Suprapubic skin (tissue), 4 donors: ENCODE measurements around the gene IQCM. TPM values are rescaled to one million over a fixed set of nuclear protein-coding genes. Genes with fewer than 3 reads are reported as not detected.

Experiments used
- DNase-seq, 2 donors: peaks; one replicate each; pipeline ENCODE4 v3.0.0-alpha.2; 2019; ENCODE audit warnings: low spot score in 2 of 2
- H3K27ac ChIP-seq: fragments of 200-600 bp; sonication (generic); one replicate; pipeline ENCODE4 v1.5.1; 2019
- H3K27me3 ChIP-seq: fragments of 200-600 bp; sonication (generic); one replicate; pipeline ENCODE4 v1.5.1; 2019
- H3K36me3 ChIP-seq: fragments of 200-600 bp; sonication (generic); one replicate; pipeline ENCODE4 v1.5.1; 2019
- H3K4me1 ChIP-seq: fragments of 200-600 bp; sonication (generic); one replicate; pipeline ENCODE4 v1.5.1; 2019
- H3K4me3 ChIP-seq: fragments of 200-600 bp; sonication (generic); one replicate; pipeline ENCODE4 v1.5.1; 2019; ENCODE audit warnings: mild to moderate bottlenecking
- H3K9me3 ChIP-seq: fragments of 200-600 bp; sonication (generic); one replicate; pipeline ENCODE4 v1.5.1; 2019
- CTCF ChIP-seq, 2 donors: fragments of 200-600 bp in 1 of 2; fragments of 450-650 bp in 1 of 2; sonication (generic) in 1 of 2; IDR thresholded peaks; one replicate each; pipeline ENCODE4 v1.5.1; 2016 to 2019; ENCODE audit warnings: antibody characterized with exemption in 2 of 2, mild to moderate bottlenecking in 1 of 2, moderate library complexity in 1 of 2
- EP300 ChIP-seq: sonication (generic); formaldehyde crosslinking; IDR thresholded peaks from one replicate; pipeline ENCODE4 v1.6.1; 2017; ENCODE audit warnings: antibody characterized with exemption
- POLR2A ChIP-seq, 2 donors: fragments of 450-650 bp; IDR thresholded peaks; one replicate each; pipeline ENCODE4 v1.6.1; 2017; ENCODE audit warnings: antibody characterized with exemption in 2 of 2, mild to moderate bottlenecking in 2 of 2, moderate library complexity in 2 of 2
- POLR2AphosphoS5 ChIP-seq, 3 donors: sonication (generic); formaldehyde crosslinking; IDR thresholded peaks; one replicate each; pipeline ENCODE4 v1.6.1; 2017; ENCODE audit warnings: antibody characterized with exemption in 3 of 3
- WGBS: methylation state at CpG from one replicate; pipeline ENCODE4 v1.1.5; 2018; 5-methylcytosine and 5-hydroxymethylcytosine counted together
- total RNA-seq, 4 donors: library from RNA; depleted of rRNA; stranded (reverse); fragments of >200 nt; gene quantifications; one replicate each; pipeline ENCODE4 v1.1.0, GENCODE V29; 2016

The IQCM gene
- total RNA-seq, 4 donors from 2014 or later: not detected

DNA sequence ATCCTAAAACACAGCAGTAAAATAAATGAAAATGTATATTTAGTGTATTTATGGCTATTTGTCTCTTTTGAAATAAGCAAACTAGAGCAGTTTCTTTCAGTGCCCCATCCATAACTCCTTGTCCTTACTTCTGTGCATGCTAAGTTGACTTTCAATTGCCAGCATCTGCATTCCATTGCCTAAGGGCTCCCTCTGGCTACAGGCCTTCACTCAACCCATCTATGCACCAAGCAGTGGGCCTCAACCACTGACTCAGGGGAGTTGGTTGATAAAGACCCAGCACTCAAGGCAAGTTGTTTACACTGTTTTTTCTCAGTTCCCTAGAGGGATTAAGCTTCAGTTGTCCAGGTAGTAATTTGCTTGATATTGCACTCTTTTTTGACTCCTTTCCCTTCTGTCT, 265.7 kb downstream of the IQCM start:
- DNase-seq: no peak
- TF ChIP-seq CTCF (IDR thresholded peaks at IDR 0.05) (no peak), POLR2A (IDR thresholded peaks at IDR 0.05) (no peak), POLR2AphosphoS5 (IDR thresholded peaks at IDR 0.05) (no peak), EP300 (no peak)
- Histone ChIP-seq H3K27me3 (no peaks in the 10 kb centered on the region), H3K4me3 (no peak overlapping the region), H3K36me3 (no peaks in the 10 kb centered on the region), H3K27ac (no peak overlapping the region), H3K9me3 (no peaks in the 10 kb centered on the region), H3K4me1 (no peaks in the 10 kb centered on the region)

DNA sequence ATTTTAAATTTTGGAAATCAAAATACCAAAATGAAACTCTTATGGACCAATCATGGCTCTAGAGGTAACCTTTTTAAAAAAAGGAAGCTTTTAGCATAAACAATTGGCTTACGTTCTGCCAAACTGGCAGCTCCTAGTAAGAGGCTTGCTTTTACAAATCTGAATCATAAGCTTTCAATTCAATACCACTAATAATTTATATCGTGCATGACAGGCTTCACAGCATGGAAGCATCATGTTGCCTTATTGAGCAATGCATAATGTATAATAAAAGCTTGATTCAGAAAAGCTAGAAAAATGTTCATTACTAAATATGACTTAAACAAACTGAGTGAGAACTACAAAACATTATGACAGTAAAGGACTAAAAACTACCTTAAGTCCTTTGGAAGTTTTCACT, 280.9 kb downstream of the IQCM start:
- TF ChIP-seq POLR2A (IDR thresholded peaks at IDR 0.05): no peak
- TF ChIP-seq CTCF (IDR thresholded peaks at IDR 0.05): no peak
- no peak for TF ChIP-seq POLR2AphosphoS5 (IDR thresholded peaks at IDR 0.05)
- no peak overlapping the region for H3K27ac ChIP-seq
- no peaks in the 10 kb centered on the region for H3K27me3 ChIP-seq
- H3K4me1 ChIP-seq: no peaks in the 10 kb centered on the region
- H3K9me3 ChIP-seq: no peaks in the 10 kb centered on the region
- no peak for DNase-seq
- H3K36me3 ChIP-seq: no peaks in the 10 kb centered on the region
- H3K4me3 ChIP-seq: no peak overlapping the region
- 50% methylated on average over 2 of the region's 2 CpGs for WGBS

- Histone ChIP-seq H3K27ac (no peak overlapping the region), H3K4me3 (no peak overlapping the region), H3K9me3 (no peaks in the 10 kb centered on the region), H3K4me1 (no peaks in the 10 kb centered on the region), H3K36me3 (no peaks in the 10 kb centered on the region), H3K27me3 (no peaks in the 10 kb centered on the region)
- DNase-seq: no peak
- TF ChIP-seq POLR2AphosphoS5 (IDR thresholded peaks at IDR 0.05) (no peak), EP300 (no peak), POLR2A (IDR thresholded peaks at IDR 0.05) (no peak), CTCF (IDR thresholded peaks at IDR 0.05) (no peak)
- 46% methylated on average over 3 of the region's 3 CpGs for WGBS
Observed at GRCh38 chr4:149531861-149532260, 283.8 kb downstream of the IQCM start.

DNA sequence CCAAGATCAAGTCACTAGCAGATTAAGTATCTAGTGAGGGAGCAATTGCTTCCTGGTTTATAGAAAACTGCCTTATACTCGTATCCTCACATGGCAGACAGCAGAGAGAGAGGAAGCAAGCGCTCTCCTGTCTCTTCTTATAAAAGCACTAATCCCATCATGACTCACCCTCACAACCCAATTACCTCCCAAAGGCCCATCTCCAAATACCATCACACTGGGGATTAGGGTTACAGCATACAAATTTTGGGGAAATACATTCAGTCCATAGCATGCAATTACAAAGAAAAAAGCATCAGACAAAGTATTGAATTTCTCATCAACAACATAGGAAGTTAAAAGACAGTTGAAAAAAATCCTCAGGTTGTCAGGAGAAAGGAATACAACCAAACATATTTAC, 292.6 kb downstream of the IQCM start:
- 78% methylated on average over 2 of the region's 2 CpGs for WGBS
- Histone ChIP-seq H3K4me3 (no peak overlapping the region), H3K36me3 (no peaks in the 10 kb centered on the region), H3K9me3 (no peaks in the 10 kb centered on the region), H3K4me1 (no peaks in the 10 kb centered on the region), H3K27ac (no peak overlapping the region), H3K27me3 (no peaks in the 10 kb centered on the region)
- TF ChIP-seq POLR2A (IDR thresholded peaks at IDR 0.05): no peak
- no peak for TF ChIP-seq POLR2AphosphoS5 (IDR thresholded peaks at IDR 0.05)
- no peak for TF ChIP-seq EP300
- no peak for TF ChIP-seq CTCF (IDR thresholded peaks at IDR 0.05)
- no peak for DNase-seq

- Histone ChIP-seq H3K9me3 (no peaks in the 10 kb centered on the region), H3K27me3 (no peaks in the 10 kb centered on the region), H3K27ac (no peak overlapping the region), H3K36me3 (no peaks in the 10 kb centered on the region), H3K4me3 (no peak overlapping the region), H3K4me1 (no peaks in the 10 kb centered on the region)
- no peak for DNase-seq
- 60% methylated on average over 3 of the region's 3 CpGs for WGBS
- TF ChIP-seq CTCF (IDR thresholded peaks at IDR 0.05): no peak
- TF ChIP-seq POLR2AphosphoS5 (IDR thresholded peaks at IDR 0.05): no peak
- no peak for TF ChIP-seq EP300
- no peak for TF ChIP-seq POLR2A (IDR thresholded peaks at IDR 0.05)
Observed at GRCh38 chr4:149521611-149522425, 293.8 kb downstream of the IQCM start.
